ENCODE measurements around the gene NUP133. TPM values are rescaled to one million over a fixed set of nuclear protein-coding genes. Genes with fewer than 3 reads are reported as not detected.
"Not testable (repeated sequence)": the region's sequence is repeated elsewhere in the genome, so short reads cannot be mapped to it uniquely, and the experiment has no call there.

Gene NUP133
- total RNA-seq, 1 experiment from 2014 or later: 65.2 TPM

- Mint-ChIP-seq H3K27me3 (ENCODE audit: insufficient read depth, unreplicated experiment) (no peaks in the 10 kb centered on the region), H3K27ac (ENCODE audit: low read depth, unreplicated experiment) (no peak overlapping the region), H3K4me3 (ENCODE audit: unreplicated experiment) (no peak overlapping the region), H3K9me3 (ENCODE audit: unreplicated experiment) (no peaks in the 10 kb centered on the region), H3K36me3 (ENCODE audit: insufficient read depth, unreplicated experiment) (peaks cover 100% of the 10 kb centered on the region), H3K4me1 (ENCODE audit: insufficient read depth, unreplicated experiment) (no peaks in the 10 kb centered on the region)
- intact Hi-C loops (cut with micrococcal nuclease): no loop called here
- no peak for DNase-seq (ENCODE audit: unreplicated experiment)
- TF ChIP-seq CTCF (IDR thresholded peaks at IDR 0.05; ENCODE audit: unreplicated experiment): no peak
- ChIA-PET CTCF (interaction anchor here (0.6 to 5.5 kb wide), 7 partner anchors 9 to 562 kb away, joined by 3 to 38 read pairs (median 4); partner anchors contain the start of gene ABCB10), POLR2A (interaction anchor here (0.6 to 2.3 kb wide), 5 partner anchors 10 to 577 kb away, joined by 3 to 19 read pairs (median 7); partner anchors contain the start of gene NUP133)
- BruUV-seq (replicated peaks): no TSS peak
Measured at GRCh38 chr1:229526695-229527094, 18.6 kb upstream of the NUP133 start.

DNA sequence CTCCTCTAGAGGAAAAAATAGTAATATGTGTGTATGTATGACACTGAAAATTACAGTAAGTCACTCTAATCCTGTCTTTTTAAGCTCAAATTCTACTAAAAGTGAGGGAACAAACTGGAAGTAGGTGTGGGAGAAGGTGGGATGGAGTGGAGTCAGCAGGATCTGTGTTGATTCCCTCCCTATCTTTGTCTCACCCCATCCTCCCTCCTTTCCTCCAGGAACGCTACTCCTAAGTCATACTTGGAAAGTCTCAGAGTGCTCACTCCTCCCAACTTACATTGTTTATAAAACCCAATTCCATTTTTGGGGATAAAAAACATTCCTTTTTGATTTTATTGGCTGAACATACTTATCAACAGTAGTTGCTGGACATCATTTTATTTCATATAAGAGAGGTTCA lies 14.9 kb upstream of the NUP133 start:
- CTCF ChIA-PET: no interaction called here
- H3K27ac Mint-ChIP-seq (ENCODE audit: low read depth, unreplicated experiment): peak overlapping the region; percentile 7
- no TSS peak for BruUV-seq (replicated peaks)

DNA sequence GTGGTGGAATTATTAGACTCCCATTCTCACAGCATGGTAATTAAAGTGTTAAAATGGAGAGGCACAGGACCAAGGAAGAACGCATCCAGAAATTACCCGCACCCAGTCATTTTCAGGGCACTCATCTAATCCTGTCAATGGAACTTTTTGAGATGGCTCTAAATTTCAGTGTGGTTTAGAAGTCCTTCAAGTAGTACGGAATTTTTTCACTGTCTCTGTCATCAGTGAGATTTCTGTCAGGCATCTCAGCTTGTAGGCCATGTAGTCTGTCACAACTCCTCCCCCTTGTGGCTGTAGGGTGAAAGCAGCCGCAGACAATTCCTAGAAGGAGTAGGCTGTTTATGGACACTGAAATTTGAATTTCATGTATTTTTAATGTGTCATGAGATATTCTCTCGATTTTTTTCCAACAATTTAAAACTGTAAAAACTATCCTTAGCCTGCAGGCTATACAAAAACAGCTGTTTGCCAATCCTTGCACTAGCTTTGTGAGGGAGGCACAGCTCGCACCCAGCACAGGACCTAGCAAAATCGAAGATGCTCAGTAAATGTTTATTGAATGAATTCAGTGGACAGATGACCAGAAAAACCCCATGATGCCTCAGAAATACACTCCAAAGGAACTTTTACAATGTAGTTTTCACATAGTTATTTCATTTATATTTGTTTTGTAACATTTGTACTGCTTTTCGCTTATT lies 6.6 kb upstream of the NUP133 start:
- H3K4me3 Mint-ChIP-seq (ENCODE audit: unreplicated experiment): no peak overlapping the region
- CTCF ChIA-PET: interaction anchor here (0.5 to 2.5 kb wide), 33 partner anchors 11 to 862 kb away, joined by 3 to 38 read pairs (median 4); partner anchors contain the start of gene ABCB10
- no TSS peak for BruUV-seq (replicated peaks)
- intact Hi-C loops (cut with micrococcal nuclease): loop anchor here (1.0 kb wide), 3 partner anchors 256 to 850 kb away; no protein-coding TSS in a partner anchor
- TF ChIP-seq CTCF (IDR thresholded peaks at IDR 0.05; ENCODE audit: unreplicated experiment): peak; percentile 91
- H3K4me1 Mint-ChIP-seq (ENCODE audit: insufficient read depth, unreplicated experiment): peaks cover 6% of the 10 kb centered on the region
- POLR2A ChIA-PET: interaction anchor here (0.6 to 1.9 kb wide), 9 partner anchors 13 to 285 kb away, joined by 3 to 10 read pairs (median 3); partner anchors contain the start of gene ABCB10
- H3K9me3 Mint-ChIP-seq (ENCODE audit: unreplicated experiment): no peaks in the 10 kb centered on the region
- peaks cover 33% of the 10 kb centered on the region for H3K36me3 Mint-ChIP-seq (ENCODE audit: insufficient read depth, unreplicated experiment)
- DNase-seq (ENCODE audit: unreplicated experiment): peak; percentile 90
- no peak overlapping the region for H3K27ac Mint-ChIP-seq (ENCODE audit: low read depth, unreplicated experiment)
- no peaks in the 10 kb centered on the region for H3K27me3 Mint-ChIP-seq (ENCODE audit: insufficient read depth, unreplicated experiment)

More for the DNA sequence above, 14.9 kb upstream of the NUP133 start:
- Mint-ChIP-seq H3K27me3 (ENCODE audit: insufficient read depth, unreplicated experiment) (no peaks in the 10 kb centered on the region), H3K4me3 (ENCODE audit: unreplicated experiment) (no peak overlapping the region), H3K36me3 (ENCODE audit: insufficient read depth, unreplicated experiment) (peaks cover 98% of the 10 kb centered on the region), H3K9me3 (ENCODE audit: unreplicated experiment) (no peaks in the 10 kb centered on the region), H3K4me1 (ENCODE audit: insufficient read depth, unreplicated experiment) (no peaks in the 10 kb centered on the region)
- no peak for TF ChIP-seq CTCF (IDR thresholded peaks at IDR 0.05; ENCODE audit: unreplicated experiment)
- DNase-seq (ENCODE audit: unreplicated experiment): no peak
- intact Hi-C loops (cut with micrococcal nuclease): no loop called here
- POLR2A ChIA-PET: interaction anchor here (4.2 kb wide), 1 partner anchor 14 kb away, joined by 24 read pairs; the partner anchor contains the start of gene NUP133

DNA sequence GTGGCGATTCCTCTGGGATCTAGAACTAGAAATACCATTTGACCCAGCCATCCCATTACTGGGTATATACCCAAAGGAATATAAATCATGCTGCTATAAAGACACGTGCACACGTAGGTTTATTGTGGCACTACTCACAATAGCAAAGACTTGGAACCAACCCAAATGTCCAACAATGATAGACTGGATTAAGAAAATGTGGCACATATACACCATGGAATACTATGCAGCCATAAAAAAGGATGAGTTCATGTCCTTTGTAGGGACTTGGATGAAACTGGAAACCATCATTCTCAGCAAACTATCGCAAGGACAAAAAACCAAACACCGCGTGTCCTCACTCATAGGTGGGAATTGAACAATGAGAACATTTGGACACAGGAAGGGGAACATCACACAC lies 3.5 kb upstream of the NUP133 start:
- BruUV-seq (replicated peaks); CTCF ChIA-PET; DNase-seq (ENCODE audit: unreplicated experiment); H3K9me3 Mint-ChIP-seq (ENCODE audit: unreplicated experiment); H3K27me3 Mint-ChIP-seq (ENCODE audit: insufficient read depth, unreplicated experiment); H3K27ac Mint-ChIP-seq (ENCODE audit: low read depth, unreplicated experiment); intact Hi-C loops (cut with micrococcal nuclease); H3K4me3 Mint-ChIP-seq (ENCODE audit: unreplicated experiment): not testable (repeated sequence)
- peaks cover 15% of the 10 kb centered on the region for H3K36me3 Mint-ChIP-seq (ENCODE audit: insufficient read depth, unreplicated experiment)
- POLR2A ChIA-PET: interaction anchor here (5.7 kb wide), 1 partner anchor 46 kb away, joined by 88 read pairs; the partner anchor contains the start of gene ABCB10
- H3K4me1 Mint-ChIP-seq (ENCODE audit: insufficient read depth, unreplicated experiment): peaks cover 19% of the 10 kb centered on the region

- CTCF ChIA-PET: interaction anchor here (0.6 kb wide), 1 partner anchor 273 kb away, joined by 3 read pairs; no protein-coding TSS in a partner anchor
- Mint-ChIP-seq H3K36me3 (ENCODE audit: insufficient read depth, unreplicated experiment) (peaks cover 19% of the 10 kb centered on the region), H3K4me1 (ENCODE audit: insufficient read depth, unreplicated experiment) (peaks cover 19% of the 10 kb centered on the region)
- H3K27me3 Mint-ChIP-seq (ENCODE audit: insufficient read depth, unreplicated experiment); H3K4me3 Mint-ChIP-seq (ENCODE audit: unreplicated experiment); H3K27ac Mint-ChIP-seq (ENCODE audit: low read depth, unreplicated experiment); DNase-seq (ENCODE audit: unreplicated experiment); BruUV-seq (replicated peaks); H3K9me3 Mint-ChIP-seq (ENCODE audit: unreplicated experiment); intact Hi-C loops (cut with micrococcal nuclease): not testable (repeated sequence)
- POLR2A ChIA-PET: interaction anchor here (5.7 kb wide), 1 partner anchor 46 kb away, joined by 88 read pairs; the partner anchor contains the start of gene ABCB10
Measured at GRCh38 chr1:229511201-229511600, 3.1 kb upstream of the NUP133 start.
